Measurements from ENCODE around the gene CDK5R1.

CDK5R1 gene

GRCh38 chr17:32536736-32537643, 50.2 kb downstream of the CDK5R1 start:
- Histone ChIP-seq H3K4me2 (ENCODE audit: low read depth, low read length, poor library complexity, severe bottlenecking) (no peak overlapping the region), H3K36me3 (ENCODE audit: insufficient read depth, low read length) (no peaks in the 10 kb centered on the region), H3F3A (ENCODE audit: low read depth) (no peaks in the 10 kb centered on the region), H2AFZ (ENCODE audit: low read length) (no peak overlapping the region), H4K20me1 (ENCODE audit: insufficient read depth, low read length, poor library complexity, severe bottlenecking) (no peaks in the 10 kb centered on the region), H3K4me3 (ENCODE audit: low read length, poor library complexity, severe bottlenecking) (no peak overlapping the region), H3K27me3 (ENCODE audit: insufficient read depth, low read length, poor library complexity, severe bottlenecking) (peaks cover 5% of the 10 kb centered on the region), H3K9me2 (replicated peaks; ENCODE audit: low read depth, low read length) (no peaks in the 10 kb centered on the region), H3K4me1 (ENCODE audit: insufficient read depth, low read length, poor library complexity, severe bottlenecking) (no peaks in the 10 kb centered on the region), H3K9ac (ENCODE audit: low read depth, low read length, poor library complexity, severe bottlenecking) (no peak overlapping the region), H3K79me2 (ENCODE audit: insufficient read depth, low read length) (no peaks in the 10 kb centered on the region), H3K9me3 (ENCODE audit: insufficient read depth, low read depth, low read length) (no peaks in the 10 kb centered on the region)
- TF ChIP-seq EZH2phosphoT487 (IDR thresholded peaks at IDR 0.05; ENCODE audit: borderline replicate concordance) (no peak), CTCF (conservative IDR thresholded peaks at IDR 0.05; ENCODE audit: low read length) (no peak)
